LNCAP (cell line): Measurements from ENCODE around the gene MPPE1.

ENCODE experiments used
- CTCF ChIP-seq: fragments of 450-650 bp; IDR thresholded peaks from 2 replicates; pipeline ENCODE4 v1.5.1; 2017; ENCODE audit warnings: mild to moderate bottlenecking

Gene MPPE1

GRCh38 chr18:11871501-11871900 is 36.6 kb downstream of the MPPE1 start:
- TF ChIP-seq CTCF, result no peak

- no peak for TF ChIP-seq CTCF
Observed at GRCh38 chr18:11868230-11868629, 39.9 kb downstream of the MPPE1 start.

GRCh38 chr18:11866764-11867163 is 41.4 kb downstream of the MPPE1 start:
- no peak for TF ChIP-seq CTCF

- no peak for TF ChIP-seq CTCF
Observed at GRCh38 chr18:11866329-11866728, 41.8 kb downstream of the MPPE1 start.

- TF ChIP-seq CTCF, result no peak
Observed at GRCh38 chr18:11865071-11865470, 43.0 kb downstream of the MPPE1 start.

- TF ChIP-seq CTCF, result no peak
Observed at GRCh38 chr18:11864471-11864870, 43.6 kb downstream of the MPPE1 start.

GRCh38 chr18:11862468-11863137 is 45.5 kb downstream of the MPPE1 start:
- no peak for TF ChIP-seq CTCF
